ENCODE data around the gene HMBS. TPM values are rescaled to one million over a fixed set of nuclear protein-coding genes. Genes with fewer than 3 reads are reported as not detected.
A peak's percentile ranks its signal among the peaks of the same experiment; 100 is the strongest.

The HMBS gene
- total and polyA plus RNA-seq, 2 experiments from 2014 or later: 101 to 107 TPM

DNA sequence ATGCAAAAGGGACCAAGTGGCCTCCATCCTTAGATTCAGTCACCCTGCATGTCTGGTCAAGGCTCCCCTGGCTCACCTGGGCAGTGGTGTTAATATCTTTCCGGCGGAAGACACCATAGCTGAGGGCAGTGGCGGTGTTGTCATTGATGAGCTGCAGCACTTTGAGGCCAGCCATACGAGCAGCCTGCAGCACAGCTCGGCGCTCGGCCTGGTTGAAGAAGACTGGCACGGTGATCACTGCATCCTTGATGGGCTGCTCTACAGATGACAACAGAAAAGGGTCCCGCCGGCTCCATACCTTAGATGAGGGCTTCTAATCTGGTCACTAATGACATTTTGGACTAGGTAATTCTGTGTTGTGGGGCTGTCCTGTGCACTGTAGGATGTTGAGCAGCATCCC is 30.3 kb upstream of the HMBS start:
- Mint-ChIP-seq H3K4me3 (peak overlapping the region; percentile 50; the same call in 2 of the 3 replicates), H3K27me3 (ENCODE audit: insufficient read depth, low read depth, poor library complexity) (peaks cover 17% of the 10 kb centered on the region), H3K36me3 (ENCODE audit: low read depth) (peaks cover 76% of the 10 kb centered on the region), H3K4me1 (peaks cover 14% of the 10 kb centered on the region), H3K9me3 (peaks cover 7% of the 10 kb centered on the region; the same call in 1 of the 3 replicates), H3K27ac (no peak overlapping the region)
- H3K4me2 ChIP-seq: no peak overlapping the region
- TF ChIP-seq, protein P1, sequence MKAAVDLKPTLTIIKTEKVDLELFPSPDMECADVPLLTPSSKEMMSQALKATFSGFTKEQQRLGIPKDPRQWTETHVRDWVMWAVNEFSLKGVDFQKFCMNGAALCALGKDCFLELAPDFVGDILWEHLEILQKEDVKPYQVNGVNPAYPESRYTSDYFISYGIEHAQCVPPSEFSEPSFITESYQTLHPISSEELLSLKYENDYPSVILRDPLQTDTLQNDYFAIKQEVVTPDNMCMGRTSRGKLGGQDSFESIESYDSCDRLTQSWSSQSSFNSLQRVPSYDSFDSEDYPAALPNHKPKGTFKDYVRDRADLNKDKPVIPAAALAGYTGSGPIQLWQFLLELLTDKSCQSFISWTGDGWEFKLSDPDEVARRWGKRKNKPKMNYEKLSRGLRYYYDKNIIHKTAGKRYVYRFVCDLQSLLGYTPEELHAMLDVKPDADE (IDR thresholded peaks at IDR 0.05): no peak
- TF ChIP-seq CREB1 (CRISPR knock-in tag; IDR thresholded peaks at IDR 0.05; ENCODE audit: low read depth) (no peak), POLR2AphosphoS5 (IDR thresholded peaks at IDR 0.05; ENCODE audit: low read depth) (no peak), EZH2phosphoT487 (IDR thresholded peaks at IDR 0.05; ENCODE audit: unreplicated experiment) (no peak), NANOG (IDR thresholded peaks at IDR 0.05; ENCODE audit: borderline replicate concordance) (no peak), EZH2 (IDR thresholded peaks at IDR 0.05; ENCODE audit: low read depth, unreplicated experiment) (no peak), JUNB (IDR thresholded peaks at IDR 0.05; ENCODE audit: unreplicated experiment) (no peak), STAT1 (IDR thresholded peaks at IDR 0.05; ENCODE audit: unreplicated experiment) (no peak), ZNF114 (CRISPR knock-in tag; IDR thresholded peaks at IDR 0.05) (no peak), ZNF331 (CRISPR knock-in tag; IDR thresholded peaks at IDR 0.05; ENCODE audit: low read depth) (no peak)
- TF ChIP-seq, protein P2, sequence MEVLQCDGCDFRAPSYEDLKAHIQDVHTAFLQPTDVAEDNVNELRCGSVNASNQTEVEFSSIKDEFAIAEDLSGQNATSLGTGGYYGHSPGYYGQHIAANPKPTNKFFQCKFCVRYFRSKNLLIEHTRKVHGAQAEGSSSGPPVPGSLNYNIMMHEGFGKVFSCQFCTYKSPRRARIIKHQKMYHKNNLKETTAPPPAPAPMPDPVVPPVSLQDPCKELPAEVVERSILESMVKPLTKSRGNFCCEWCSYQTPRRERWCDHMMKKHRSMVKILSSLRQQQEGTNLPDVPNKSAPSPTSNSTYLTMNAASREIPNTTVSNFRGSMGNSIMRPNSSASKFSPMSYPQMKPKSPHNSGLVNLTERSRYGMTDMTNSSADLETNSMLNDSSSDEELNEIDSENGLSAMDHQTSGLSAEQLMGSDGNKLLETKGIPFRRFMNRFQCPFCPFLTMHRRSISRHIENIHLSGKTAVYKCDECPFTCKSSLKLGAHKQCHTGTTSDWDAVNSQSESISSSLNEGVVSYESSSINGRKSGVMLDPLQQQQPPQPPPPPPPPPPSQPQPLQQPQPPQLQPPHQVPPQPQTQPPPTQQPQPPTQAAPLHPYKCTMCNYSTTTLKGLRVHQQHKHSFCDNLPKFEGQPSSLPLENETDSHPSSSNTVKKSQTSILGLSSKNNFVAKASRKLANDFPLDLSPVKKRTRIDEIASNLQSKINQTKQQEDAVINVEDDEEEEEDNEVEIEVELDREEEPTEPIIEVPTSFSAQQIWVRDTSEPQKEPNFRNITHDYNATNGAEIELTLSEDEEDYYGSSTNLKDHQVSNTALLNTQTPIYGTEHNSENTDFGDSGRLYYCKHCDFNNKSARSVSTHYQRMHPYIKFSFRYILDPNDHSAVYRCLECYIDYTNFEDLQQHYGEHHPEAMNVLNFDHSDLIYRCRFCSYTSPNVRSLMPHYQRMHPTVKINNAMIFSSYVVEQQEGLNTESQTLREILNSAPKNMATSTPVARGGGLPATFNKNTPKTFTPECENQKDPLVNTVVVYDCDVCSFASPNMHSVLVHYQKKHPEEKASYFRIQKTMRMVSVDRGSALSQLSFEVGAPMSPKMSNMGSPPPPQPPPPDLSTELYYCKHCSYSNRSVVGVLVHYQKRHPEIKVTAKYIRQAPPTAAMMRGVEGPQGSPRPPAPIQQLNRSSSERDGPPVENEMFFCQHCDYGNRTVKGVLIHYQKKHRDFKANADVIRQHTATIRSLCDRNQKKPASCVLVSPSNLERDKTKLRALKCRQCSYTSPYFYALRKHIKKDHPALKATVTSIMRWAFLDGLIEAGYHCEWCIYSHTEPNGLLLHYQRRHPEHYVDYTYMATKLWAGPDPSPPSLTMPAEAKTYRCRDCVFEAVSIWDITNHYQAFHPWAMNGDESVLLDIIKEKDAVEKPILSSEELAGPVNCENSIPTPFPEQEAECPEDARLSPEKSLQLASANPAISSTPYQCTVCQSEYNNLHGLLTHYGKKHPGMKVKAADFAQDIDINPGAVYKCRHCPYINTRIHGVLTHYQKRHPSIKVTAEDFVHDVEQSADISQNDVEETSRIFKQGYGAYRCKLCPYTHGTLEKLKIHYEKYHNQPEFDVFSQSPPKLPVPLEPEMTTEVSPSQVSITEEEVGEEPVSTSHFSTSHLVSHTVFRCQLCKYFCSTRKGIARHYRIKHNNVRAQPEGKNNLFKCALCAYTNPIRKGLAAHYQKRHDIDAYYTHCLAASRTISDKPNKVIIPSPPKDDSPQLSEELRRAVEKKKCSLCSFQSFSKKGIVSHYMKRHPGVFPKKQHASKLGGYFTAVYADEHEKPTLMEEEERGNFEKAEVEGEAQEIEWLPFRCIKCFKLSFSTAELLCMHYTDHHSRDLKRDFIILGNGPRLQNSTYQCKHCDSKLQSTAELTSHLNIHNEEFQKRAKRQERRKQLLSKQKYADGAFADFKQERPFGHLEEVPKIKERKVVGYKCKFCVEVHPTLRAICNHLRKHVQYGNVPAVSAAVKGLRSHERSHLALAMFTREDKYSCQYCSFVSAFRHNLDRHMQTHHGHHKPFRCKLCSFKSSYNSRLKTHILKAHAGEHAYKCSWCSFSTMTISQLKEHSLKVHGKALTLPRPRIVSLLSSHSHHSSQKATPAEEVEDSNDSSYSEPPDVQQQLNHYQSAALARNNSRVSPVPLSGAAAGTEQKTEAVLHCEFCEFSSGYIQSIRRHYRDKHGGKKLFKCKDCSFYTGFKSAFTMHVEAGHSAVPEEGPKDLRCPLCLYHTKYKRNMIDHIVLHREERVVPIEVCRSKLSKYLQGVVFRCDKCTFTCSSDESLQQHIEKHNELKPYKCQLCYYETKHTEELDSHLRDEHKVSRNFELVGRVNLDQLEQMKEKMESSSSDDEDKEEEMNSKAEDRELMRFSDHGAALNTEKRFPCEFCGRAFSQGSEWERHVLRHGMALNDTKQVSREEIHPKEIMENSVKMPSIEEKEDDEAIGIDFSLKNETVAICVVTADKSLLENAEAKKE (CRISPR knock-in tag; IDR thresholded peaks at IDR 0.05): no peak
- TF ChIP-seq, protein P3, sequence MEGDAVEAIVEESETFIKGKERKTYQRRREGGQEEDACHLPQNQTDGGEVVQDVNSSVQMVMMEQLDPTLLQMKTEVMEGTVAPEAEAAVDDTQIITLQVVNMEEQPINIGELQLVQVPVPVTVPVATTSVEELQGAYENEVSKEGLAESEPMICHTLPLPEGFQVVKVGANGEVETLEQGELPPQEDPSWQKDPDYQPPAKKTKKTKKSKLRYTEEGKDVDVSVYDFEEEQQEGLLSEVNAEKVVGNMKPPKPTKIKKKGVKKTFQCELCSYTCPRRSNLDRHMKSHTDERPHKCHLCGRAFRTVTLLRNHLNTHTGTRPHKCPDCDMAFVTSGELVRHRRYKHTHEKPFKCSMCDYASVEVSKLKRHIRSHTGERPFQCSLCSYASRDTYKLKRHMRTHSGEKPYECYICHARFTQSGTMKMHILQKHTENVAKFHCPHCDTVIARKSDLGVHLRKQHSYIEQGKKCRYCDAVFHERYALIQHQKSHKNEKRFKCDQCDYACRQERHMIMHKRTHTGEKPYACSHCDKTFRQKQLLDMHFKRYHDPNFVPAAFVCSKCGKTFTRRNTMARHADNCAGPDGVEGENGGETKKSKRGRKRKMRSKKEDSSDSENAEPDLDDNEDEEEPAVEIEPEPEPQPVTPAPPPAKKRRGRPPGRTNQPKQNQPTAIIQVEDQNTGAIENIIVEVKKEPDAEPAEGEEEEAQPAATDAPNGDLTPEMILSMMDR (conservative IDR thresholded peaks at IDR 0.05; ENCODE audit: low read depth in 2 of 2): no peak
- TF ChIP-seq, protein P4, sequence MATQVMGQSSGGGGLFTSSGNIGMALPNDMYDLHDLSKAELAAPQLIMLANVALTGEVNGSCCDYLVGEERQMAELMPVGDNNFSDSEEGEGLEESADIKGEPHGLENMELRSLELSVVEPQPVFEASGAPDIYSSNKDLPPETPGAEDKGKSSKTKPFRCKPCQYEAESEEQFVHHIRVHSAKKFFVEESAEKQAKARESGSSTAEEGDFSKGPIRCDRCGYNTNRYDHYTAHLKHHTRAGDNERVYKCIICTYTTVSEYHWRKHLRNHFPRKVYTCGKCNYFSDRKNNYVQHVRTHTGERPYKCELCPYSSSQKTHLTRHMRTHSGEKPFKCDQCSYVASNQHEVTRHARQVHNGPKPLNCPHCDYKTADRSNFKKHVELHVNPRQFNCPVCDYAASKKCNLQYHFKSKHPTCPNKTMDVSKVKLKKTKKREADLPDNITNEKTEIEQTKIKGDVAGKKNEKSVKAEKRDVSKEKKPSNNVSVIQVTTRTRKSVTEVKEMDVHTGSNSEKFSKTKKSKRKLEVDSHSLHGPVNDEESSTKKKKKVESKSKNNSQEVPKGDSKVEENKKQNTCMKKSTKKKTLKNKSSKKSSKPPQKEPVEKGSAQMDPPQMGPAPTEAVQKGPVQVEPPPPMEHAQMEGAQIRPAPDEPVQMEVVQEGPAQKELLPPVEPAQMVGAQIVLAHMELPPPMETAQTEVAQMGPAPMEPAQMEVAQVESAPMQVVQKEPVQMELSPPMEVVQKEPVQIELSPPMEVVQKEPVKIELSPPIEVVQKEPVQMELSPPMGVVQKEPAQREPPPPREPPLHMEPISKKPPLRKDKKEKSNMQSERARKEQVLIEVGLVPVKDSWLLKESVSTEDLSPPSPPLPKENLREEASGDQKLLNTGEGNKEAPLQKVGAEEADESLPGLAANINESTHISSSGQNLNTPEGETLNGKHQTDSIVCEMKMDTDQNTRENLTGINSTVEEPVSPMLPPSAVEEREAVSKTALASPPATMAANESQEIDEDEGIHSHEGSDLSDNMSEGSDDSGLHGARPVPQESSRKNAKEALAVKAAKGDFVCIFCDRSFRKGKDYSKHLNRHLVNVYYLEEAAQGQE (IDR thresholded peaks at IDR 0.05; ENCODE audit: unreplicated experiment): no peak
- H3K4me3 ChIP-seq: no peak overlapping the region
- peaks cover 14% of the 10 kb centered on the region for H3K4me1 ChIP-seq (ENCODE audit: insufficient read depth)
- peaks cover 52% of the 10 kb centered on the region for H3K36me3 ChIP-seq (ENCODE audit: insufficient read depth)
- peaks cover 31% of the 10 kb centered on the region for H4K20me1 ChIP-seq (replicated peaks; ENCODE audit: insufficient read depth)
- H2AFZ ChIP-seq: no peak overlapping the region
- H3K27ac ChIP-seq (ENCODE audit: low read depth): no peak overlapping the region
- H3K27me3 ChIP-seq (ENCODE audit: insufficient read depth): no peaks in the 10 kb centered on the region
- H3K79me2 ChIP-seq (replicated peaks; ENCODE audit: insufficient read depth): peaks cover 43% of the 10 kb centered on the region
- H3K9me2 ChIP-seq (ENCODE audit: insufficient read depth): no peaks in the 10 kb centered on the region
- no peak for ATAC-seq
- no peak for DNase-seq (ENCODE audit: low spot score)
- H3F3A ChIP-seq (replicated peaks; ENCODE audit: low read depth): peaks cover 16% of the 10 kb centered on the region

Measured in GM23338 (cell line).